OCI-LY7 (cell line): ENCODE results near the gene KLHL41.

Source experiments
- CTCF ChIP-seq: fragments of 200-600 bp; sonication (generic); conservative IDR thresholded peaks from 2 replicates; pipeline ENCODE4 v1.5.1; 2014; ENCODE audit warnings: mild to moderate bottlenecking, antibody characterized with exemption, low read length, moderate library complexity, mixed read lengths
- EZH2phosphoT487 ChIP-seq: fragments of 200-600 bp; sonication (generic); IDR thresholded peaks from 2 replicates; pipeline ENCODE4 v1.6.1; 2018; ENCODE audit warnings: low read depth, borderline replicate concordance, mild to moderate bottlenecking, mixed run types, antibody characterized with exemption, low read length, moderate library complexity, mixed read lengths

GRCh38 chr2:169520896-169521295, 11.4 kb downstream of the KLHL41 start:
- TF ChIP-seq CTCF: no peak
- TF ChIP-seq EZH2phosphoT487: no peak
